T-helper 2 cell treated with Interferon-gamma antibody and Interleukin-4, amounts not matched to agents 5 μg/mL and 100 μg/mL, for 36 hours (primary cell): ENCODE measurements around the gene CFI.

ENCODE experiments used
- DNase-seq: peaks from one replicate; pipeline ENCODE4 v3.0.0; 2021; ENCODE audit warnings: low spot score
- H3K27ac Mint-ChIP-seq: one replicate; pipeline ENCODE4 v1.8.0; 2021; ENCODE audit warnings: mild to moderate bottlenecking, mixed read lengths
- H3K27me3 Mint-ChIP-seq: one replicate; pipeline ENCODE4 v1.8.0; 2021; ENCODE audit warnings: low read depth, mixed read lengths
- H3K36me3 Mint-ChIP-seq: one replicate; pipeline ENCODE4 v1.8.0; 2021; ENCODE audit warnings: low read depth, mixed read lengths
- H3K4me1 Mint-ChIP-seq: one replicate; pipeline ENCODE4 v1.8.0; 2021; ENCODE audit warnings: low read depth, mixed read lengths
- H3K4me3 Mint-ChIP-seq: one replicate; pipeline ENCODE4 v1.8.0; 2022; ENCODE audit warnings: mild to moderate bottlenecking, moderate library complexity, mixed read lengths
- H3K9me3 Mint-ChIP-seq: one replicate; pipeline ENCODE4 v1.8.0; 2021; ENCODE audit warnings: mixed read lengths

Gene CFI

DNA sequence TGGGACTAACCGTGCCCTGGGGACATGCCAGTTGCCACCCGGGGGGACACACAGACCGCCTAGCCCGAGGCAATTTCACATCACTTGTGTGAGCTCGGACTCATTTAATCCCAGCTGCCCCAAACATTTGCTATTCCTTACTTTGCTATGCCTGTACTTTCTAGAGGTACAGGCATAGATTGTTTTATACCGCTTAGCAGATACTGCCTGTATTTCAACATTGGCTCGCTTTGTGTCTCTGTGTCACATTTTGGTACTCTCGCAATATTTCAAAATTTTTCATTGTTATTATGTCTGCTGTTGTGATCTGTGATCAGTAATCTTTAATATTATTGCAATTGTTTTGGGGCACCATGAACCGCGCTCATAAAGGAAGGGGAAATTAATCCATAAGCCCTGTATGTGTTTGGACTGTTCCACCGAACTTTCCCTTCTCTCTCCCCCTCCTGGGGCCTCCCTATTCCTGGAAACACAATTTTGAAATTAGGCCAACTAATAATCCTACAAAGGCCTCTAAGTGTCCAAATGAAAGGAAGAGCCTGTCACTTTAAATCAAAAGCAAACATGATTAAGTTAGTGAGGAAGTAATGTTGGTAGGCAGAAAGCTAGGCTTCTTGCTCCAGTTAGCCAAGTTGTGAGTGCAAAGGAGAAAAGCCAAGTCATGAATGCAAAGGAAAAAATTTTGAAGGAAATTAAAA is 98.0 kb downstream of the CFI start:
- no peak for DNase-seq
- Mint-ChIP-seq H3K27ac (peak overlapping the region; percentile 94), H3K36me3 (peaks cover 14% of the 10 kb centered on the region), H3K4me1 (peaks cover 28% of the 10 kb centered on the region), H3K4me3 (peak overlapping the region; percentile 97), H3K27me3 (no peaks in the 10 kb centered on the region), H3K9me3 (no peaks in the 10 kb centered on the region)

DNA sequence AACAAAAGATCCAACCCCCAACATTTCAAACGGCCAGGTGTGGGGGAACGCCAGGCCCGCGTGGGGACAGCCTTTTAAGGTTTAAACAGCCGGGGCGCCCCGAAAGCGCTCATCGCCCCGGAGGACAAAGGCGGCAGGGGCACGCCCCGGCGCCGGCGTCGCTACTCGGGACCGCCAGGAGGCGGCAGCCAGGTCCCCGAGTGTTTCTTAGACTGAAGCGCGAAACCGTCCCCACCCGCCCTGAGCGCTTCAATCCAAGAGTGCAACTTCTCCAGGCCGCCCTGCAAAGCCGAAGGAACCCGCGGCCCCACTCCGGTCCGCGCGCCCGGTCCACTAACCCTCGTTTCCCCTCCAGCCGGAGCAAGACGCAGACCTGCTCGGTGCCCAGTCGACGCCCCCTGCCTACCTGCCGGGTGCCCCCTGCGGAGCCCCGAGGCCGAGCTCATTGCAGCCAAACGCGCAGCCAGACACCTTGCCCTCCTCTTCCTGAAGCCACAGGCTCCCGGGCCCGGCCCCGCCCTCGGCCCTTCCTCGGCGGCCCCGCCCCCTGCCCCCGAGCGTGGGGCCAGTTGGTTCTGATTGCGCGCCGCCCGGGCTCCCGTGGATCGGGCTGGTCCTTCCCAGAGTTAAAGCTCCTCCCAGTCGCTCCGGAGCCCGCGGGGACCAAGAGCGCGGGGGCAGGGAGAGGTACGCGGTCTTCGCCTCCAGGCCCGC is 98.7 kb downstream of the CFI start, which contains the start of gene CASP6:
Gene CASP6, minus strand, starts transcription at position 496 of the 714 bp plus-strand sequence. Its CDS starts 50 bp downstream, at position 446.
- DNase-seq = peak; percentile 66
- Mint-ChIP-seq H3K27ac (peak within 1 kb of the TSS; percentile 94), H3K36me3 (peaks cover 14% of the 10 kb centered on the region), H3K4me1 (peaks cover 32% of the 10 kb centered on the region), H3K27me3 (no peaks in the 10 kb centered on the region), H3K4me3 (peak within 1 kb of the TSS; percentile 97), H3K9me3 (no peaks in the 10 kb centered on the region)

- DNase-seq = no peak
- peak overlapping the region; percentile 94 for H3K27ac Mint-ChIP-seq
- H3K9me3 Mint-ChIP-seq = no peaks in the 10 kb centered on the region
- peaks cover 21% of the 10 kb centered on the region for H3K36me3 Mint-ChIP-seq
- H3K27me3 Mint-ChIP-seq = no peaks in the 10 kb centered on the region
- H3K4me3 Mint-ChIP-seq = peak overlapping the region; percentile 97
- peaks cover 38% of the 10 kb centered on the region for H3K4me1 Mint-ChIP-seq
These were observed 100.0 kb downstream of the CFI start for GRCh38 chr4:109701566-109702410.

DNA sequence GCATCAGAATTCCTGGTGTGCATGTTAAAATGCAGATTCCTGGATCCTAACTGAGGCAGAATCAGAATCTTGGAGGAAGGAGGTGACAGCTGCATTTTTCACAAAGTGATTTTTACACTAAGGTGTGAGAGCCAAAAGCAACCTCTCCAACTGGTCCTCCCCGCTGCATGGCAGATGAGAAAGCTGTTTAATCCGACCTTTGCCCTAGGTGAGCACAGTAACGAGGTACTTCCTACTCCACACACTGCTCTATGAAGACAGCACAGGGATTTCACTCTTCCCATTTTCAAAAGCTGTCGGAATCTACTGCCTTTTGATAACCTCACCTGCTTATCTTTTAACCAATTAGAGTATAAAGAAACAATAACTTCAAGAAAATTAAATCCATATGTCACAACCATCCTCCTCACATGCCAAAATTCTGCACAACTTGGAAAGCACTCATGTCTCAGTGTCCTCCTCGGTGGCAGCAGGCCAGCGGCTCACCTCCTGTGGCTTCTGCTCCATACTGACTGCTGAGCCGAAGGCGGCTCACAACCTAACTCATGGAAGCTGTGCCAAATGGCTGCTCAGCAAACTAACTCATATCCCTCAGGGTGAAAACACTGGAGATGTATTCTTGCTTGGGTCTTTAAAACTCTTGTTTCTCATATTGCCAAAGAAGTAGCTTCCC is 102.1 kb downstream of the CFI start:
- Mint-ChIP-seq H3K4me1 (peaks cover 38% of the 10 kb centered on the region), H3K4me3 (no peak overlapping the region), H3K36me3 (peaks cover 30% of the 10 kb centered on the region), H3K27ac (no peak overlapping the region), H3K27me3 (no peaks in the 10 kb centered on the region), H3K9me3 (no peaks in the 10 kb centered on the region)
- DNase-seq = no peak

DNA sequence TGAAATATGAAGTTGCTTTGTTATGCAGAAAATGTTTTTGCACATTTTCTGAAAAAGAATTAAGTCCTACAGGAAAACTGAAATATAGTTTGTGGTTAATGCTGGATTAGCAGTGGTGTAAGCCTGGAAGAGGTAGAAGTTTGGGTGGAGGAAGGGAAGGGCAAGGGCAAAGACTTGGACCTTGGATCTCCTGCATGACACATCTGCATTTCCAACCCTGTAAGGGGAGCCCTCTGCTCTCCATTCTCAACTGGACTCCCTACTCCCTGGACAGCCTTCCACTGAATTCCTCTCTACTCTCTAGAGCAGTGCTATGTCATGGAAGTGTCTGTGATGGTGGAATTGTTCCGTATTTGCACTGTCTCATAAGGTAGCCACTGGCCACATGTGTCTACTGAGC is 103.1 kb downstream of the CFI start:
- H3K4me3 Mint-ChIP-seq = no peak overlapping the region
- H3K4me1 Mint-ChIP-seq = peaks cover 33% of the 10 kb centered on the region
- no peak overlapping the region for H3K27ac Mint-ChIP-seq
- H3K9me3 Mint-ChIP-seq = no peaks in the 10 kb centered on the region
- H3K36me3 Mint-ChIP-seq = peaks cover 40% of the 10 kb centered on the region
- DNase-seq = no peak
- no peaks in the 10 kb centered on the region for H3K27me3 Mint-ChIP-seq

DNA sequence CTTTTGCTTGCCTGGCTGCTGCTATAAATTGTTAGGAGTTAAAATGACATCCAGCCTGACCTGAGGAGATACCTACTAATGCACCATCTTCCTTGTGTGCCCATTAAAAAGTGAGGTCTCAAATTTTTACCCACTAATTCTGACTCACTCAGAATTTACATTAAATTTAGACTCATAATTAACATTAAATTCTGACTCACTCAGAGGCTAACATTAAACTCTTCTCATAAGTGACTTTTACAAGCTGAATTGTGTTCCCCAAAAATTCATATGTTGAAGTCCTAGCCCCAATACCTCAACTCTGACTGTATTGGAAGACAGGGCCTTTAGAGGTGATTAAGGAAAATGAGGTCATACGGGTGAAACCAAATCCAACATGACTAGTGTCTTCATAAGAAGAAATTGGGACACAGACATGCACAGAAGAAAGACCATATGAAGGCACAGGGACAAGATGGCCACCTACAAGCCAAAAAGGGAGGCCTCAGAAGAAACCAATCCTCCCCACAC is 110.3 kb downstream of the CFI start:
- DNase-seq = no peak
- H3K4me3 Mint-ChIP-seq = peak overlapping the region; percentile 46
- peaks cover 69% of the 10 kb centered on the region for H3K36me3 Mint-ChIP-seq
- no peaks in the 10 kb centered on the region for H3K27me3 Mint-ChIP-seq
- peak overlapping the region; percentile 68 for H3K27ac Mint-ChIP-seq
- no peaks in the 10 kb centered on the region for H3K9me3 Mint-ChIP-seq
- H3K4me1 Mint-ChIP-seq = peaks cover 22% of the 10 kb centered on the region
